GM12878 (cell line): ENCODE data around the gene RAB10. TPM values are rescaled to one million over a fixed set of nuclear protein-coding genes. Genes with fewer than 3 reads are reported as not detected.

Experiments used
- ATAC-seq: fragments of 200-7000 bp; cut with Tn5 transposase; 3 replicates; pipeline ENCODE4 v1.9.1; 2020; ENCODE audit warnings: mild to moderate bottlenecking, moderate library complexity
- BruUV-seq: library from RNA; stranded (reverse); fragments of 400-500 nt; replicated peaks from 2 replicates; lab custom pipeline; 2021; lab: Mats Ljungman, UMichigan
- CTCF ChIA-PET: fragments of 300-600 bp; sonication (Branson Sonifier 250); formaldehyde crosslinking; extraction: SDS; loops from one replicate; lab custom pipeline; 2021; ENCODE audit warnings: inconsistent platforms; lab: Yijun Ruan, JAX
- POLR2A ChIA-PET: fragments of 350-600 bp; formaldehyde crosslinking; extraction: SDS; loops from one replicate; lab custom pipeline; 2021; ENCODE audit warnings: inconsistent platforms; lab: Charles Lee
- RAD21 ChIA-PET: fragments of 300-600 bp; sonication (Branson Sonifier 250); formaldehyde crosslinking; loops from one replicate; lab custom pipeline; 2023; ENCODE audit warnings: antibody characterized with exemption; ENCODE audit not compliant: unreplicated experiment; lab: Charles Lee
- SMC1A ChIA-PET: fragments of 300-600 bp; sonication (Branson Sonifier 250); formaldehyde crosslinking; loops from one replicate; lab custom pipeline; 2023; ENCODE audit not compliant: unreplicated experiment, uncharacterized antibody; lab: Charles Lee
- DNase-seq: peaks from one replicate; pipeline ENCODE4 v3.0.0-alpha.2; 2011; ENCODE audit warnings: low read depth, low spot score
- FAIRE-seq: peaks from 3 replicates; lab custom pipeline; 2011; peaks lifted over from hg19 to GRCh38; lab: Jason Lieb, UNC
- H2AFZ ChIP-seq: 2 replicates; pipeline ENCODE4 v1.6.0; 2011; ENCODE audit warnings: low read depth, low read length, control low read depth; ENCODE audit not compliant: control insufficient read depth
- H3K27ac ChIP-seq: 2 replicates; pipeline ENCODE4 v1.5.1; 2011; ENCODE audit warnings: control low read depth; ENCODE audit not compliant: control insufficient read depth, insufficient read depth
- H3K27me3 ChIP-seq, 2 experiments: replicated peaks in 1 of 2; 2 replicates each; pipeline versions ENCODE4 v1.6.0 to v1.6.1; 2011; ENCODE audit warnings: low read length in 1 of 2; ENCODE audit not compliant: control insufficient read depth in 2 of 2, insufficient read depth in 2 of 2
- H3K36me3 ChIP-seq, 2 experiments: 2 replicates each; pipeline ENCODE4 v1.5.1; 2011; ENCODE audit warnings: low read length in 1 of 2; ENCODE audit not compliant: control insufficient read depth in 2 of 2, insufficient read depth in 2 of 2
- H3K4me1 ChIP-seq: 2 replicates; pipeline ENCODE4 v1.6.1; 2011; ENCODE audit warnings: mild to moderate bottlenecking, low read length, moderate library complexity, mixed read lengths; ENCODE audit not compliant: control insufficient read depth, insufficient read depth
- H3K4me2 ChIP-seq: 2 replicates; pipeline ENCODE4 v1.6.0; 2011; ENCODE audit warnings: control low read depth; ENCODE audit not compliant: control insufficient read depth, insufficient read depth
- H3K4me3 ChIP-seq: fragments of 200-600 bp; sonication (generic); 2 replicates; pipeline ENCODE4 v1.5.1; 2016
- H3K79me2 ChIP-seq: 2 replicates; pipeline ENCODE4 v1.6.0; 2011; ENCODE audit warnings: low read length; ENCODE audit not compliant: control insufficient read depth, insufficient read depth
- H3K9ac ChIP-seq: 2 replicates; pipeline ENCODE4 v1.8.0; 2011; ENCODE audit warnings: low read length, control low read depth, mixed read lengths; ENCODE audit not compliant: control insufficient read depth, insufficient read depth
- H3K9me3 ChIP-seq: replicated peaks from 3 replicates; pipeline ENCODE4 v1.5.1; 2011; ENCODE audit warnings: mild to moderate bottlenecking, low read length; ENCODE audit not compliant: control insufficient read depth, insufficient read depth
- H4K20me1 ChIP-seq: 2 replicates; pipeline ENCODE4 v1.6.0; 2011; ENCODE audit not compliant: control insufficient read depth, insufficient read depth
- BACH1 ChIP-seq: fragments of 450-650 bp; IDR thresholded peaks from 2 replicates; pipeline ENCODE4 v1.6.1; 2017; ENCODE audit warnings: mild to moderate bottlenecking, borderline replicate concordance
- CBFB ChIP-seq: IDR thresholded peaks from 2 replicates; pipeline ENCODE4 v1.6.1; 2016; ENCODE audit warnings: antibody characterized with exemption, low read depth
- IKZF2 ChIP-seq, 2 experiments: fragments of 450-650 bp; IDR thresholded peaks; 2 replicates each; pipeline ENCODE4 v1.6.1; 2017; ENCODE audit warnings: mild to moderate bottlenecking in 2 of 2, moderate library complexity in 2 of 2
- NBN ChIP-seq: fragments of 450-650 bp; IDR thresholded peaks from 2 replicates; pipeline ENCODE4 v1.6.1; 2016
- PAX8 ChIP-seq: fragments of 450-650 bp; IDR thresholded peaks from 2 replicates; pipeline ENCODE4 v1.6.1; 2017; ENCODE audit warnings: mild to moderate bottlenecking, moderate library complexity
- PML ChIP-seq: IDR thresholded peaks from 2 replicates; pipeline ENCODE4 v1.6.1; 2012; ENCODE audit warnings: low read length, inconsistent platforms
- SIN3A ChIP-seq: IDR thresholded peaks from 2 replicates; pipeline ENCODE4 v1.6.1; 2012; ENCODE audit warnings: low read depth, low read length, improper control_type of control experiment
- SREBF2 ChIP-seq: IDR thresholded peaks from 2 replicates; pipeline ENCODE4 v1.6.1; 2012; ENCODE audit warnings: mild to moderate bottlenecking, low read length
- STAT1 ChIP-seq: fragments of 450-650 bp; conservative IDR thresholded peaks from 2 replicates; pipeline ENCODE4 v1.6.1; 2014; ENCODE audit warnings: antibody characterized with exemption, mild to moderate bottlenecking
- WRNIP1 ChIP-seq: IDR thresholded peaks from 2 replicates; pipeline ENCODE4 v1.6.1; 2011; ENCODE audit warnings: low read depth, low read length, improper control_type of control experiment, borderline replicate concordance
- ZNF384 ChIP-seq: IDR thresholded peaks from 2 replicates; pipeline ENCODE4 v1.6.1; 2012; ENCODE audit warnings: low read depth, mild to moderate bottlenecking, low read length, improper control_type of control experiment, borderline replicate concordance
- WGBS: methylation state at CpG from one replicate; pipeline ENCODE4 v1.1.6; 2016; ENCODE audit warnings: low lambda C conversion rate; ENCODE audit not compliant: insufficient replicate concordance, insufficient coverage; ENCODE audit errors: missing lambda C conversion rate; 5-methylcytosine and 5-hydroxymethylcytosine counted together
- in situ Hi-C: fragments of 300-500 bp; cut with MboI; formaldehyde crosslinking; loops from 9 replicates; pipeline ENCODE4 v1.14.3; 2018; ENCODE audit warnings: mixed read lengths
- intact Hi-C: fragments of 100-400 bp; cut with micrococcal nuclease; formaldehyde crosslinking; loops from one replicate; pipeline ENCODE4 v1.14.2; 2022; ENCODE audit not compliant: unreplicated experiment
- polyA plus RNA-seq, 11 experiments: library from polyadenylated mRNA; depleted of rRNA in 4 of 11; unstranded in 6 of 11; stranded (reverse) in 5 of 11; fragments of >200 nt; fragmentation: Nextera tagmentation in 4 of 11; fragmentation: Illumina TruSeq in 1 of 11; extraction: Ambion mirVana in 4 of 11; extraction: Trizol in 1 of 11; gene quantifications; 1 replicate in 1 of 11; 2 replicates in 10 of 11; pipeline versions ENCODE4 v1.2.1 to v1.2.3, GENCODE V29; 2011 to 2016; ENCODE audit warnings: inconsistent platforms in 2 of 11, missing spikeins in 2 of 11, low read depth in 1 of 11
- total RNA-seq, 4 experiments: library from RNA; depleted of rRNA in 3 of 4; stranded (reverse); fragments of >200 nt in 3 of 4; fragmentation: Illumina TruSeq in 1 of 4; extraction: Trizol in 1 of 4; gene quantifications; 2 replicates each; pipeline versions ENCODE4 v1.2.1 to v1.2.3, GENCODE V29; 2013 to 2021
- TF ChIP-seq, protein P1 (sequence below): fragments of 450-650 bp; formaldehyde crosslinking; IDR thresholded peaks from 2 replicates; pipeline ENCODE4 v1.5.0; 2022; ENCODE audit warnings: mild to moderate bottlenecking, missing genetic modification characterization
- TF ChIP-seq, protein P2 (sequence below): fragments of 450-650 bp; IDR thresholded peaks from 2 replicates; pipeline ENCODE4 v1.6.1; 2018; ENCODE audit warnings: borderline replicate concordance, mild to moderate bottlenecking; ENCODE audit not compliant: partially characterized antibody
- TF ChIP-seq, protein P3 (sequence below): fragments of 450-650 bp; IDR thresholded peaks from 2 replicates; pipeline ENCODE4 v1.6.1; 2017; ENCODE audit warnings: borderline replicate concordance

Gene RAB10
- total and polyA plus RNA-seq, 10 of the 15 experiments (the other 5 are each of a cell fraction or from before 2014, with no cell fraction given): 13.3 to 109 (median 82.0) TPM

- TF ChIP-seq BACH1 (no peak), SIN3A (no peak), IKZF2 (IDR thresholded peaks at IDR 0.05) (no peak), PML (no peak)
- TF ChIP-seq, protein P1, sequence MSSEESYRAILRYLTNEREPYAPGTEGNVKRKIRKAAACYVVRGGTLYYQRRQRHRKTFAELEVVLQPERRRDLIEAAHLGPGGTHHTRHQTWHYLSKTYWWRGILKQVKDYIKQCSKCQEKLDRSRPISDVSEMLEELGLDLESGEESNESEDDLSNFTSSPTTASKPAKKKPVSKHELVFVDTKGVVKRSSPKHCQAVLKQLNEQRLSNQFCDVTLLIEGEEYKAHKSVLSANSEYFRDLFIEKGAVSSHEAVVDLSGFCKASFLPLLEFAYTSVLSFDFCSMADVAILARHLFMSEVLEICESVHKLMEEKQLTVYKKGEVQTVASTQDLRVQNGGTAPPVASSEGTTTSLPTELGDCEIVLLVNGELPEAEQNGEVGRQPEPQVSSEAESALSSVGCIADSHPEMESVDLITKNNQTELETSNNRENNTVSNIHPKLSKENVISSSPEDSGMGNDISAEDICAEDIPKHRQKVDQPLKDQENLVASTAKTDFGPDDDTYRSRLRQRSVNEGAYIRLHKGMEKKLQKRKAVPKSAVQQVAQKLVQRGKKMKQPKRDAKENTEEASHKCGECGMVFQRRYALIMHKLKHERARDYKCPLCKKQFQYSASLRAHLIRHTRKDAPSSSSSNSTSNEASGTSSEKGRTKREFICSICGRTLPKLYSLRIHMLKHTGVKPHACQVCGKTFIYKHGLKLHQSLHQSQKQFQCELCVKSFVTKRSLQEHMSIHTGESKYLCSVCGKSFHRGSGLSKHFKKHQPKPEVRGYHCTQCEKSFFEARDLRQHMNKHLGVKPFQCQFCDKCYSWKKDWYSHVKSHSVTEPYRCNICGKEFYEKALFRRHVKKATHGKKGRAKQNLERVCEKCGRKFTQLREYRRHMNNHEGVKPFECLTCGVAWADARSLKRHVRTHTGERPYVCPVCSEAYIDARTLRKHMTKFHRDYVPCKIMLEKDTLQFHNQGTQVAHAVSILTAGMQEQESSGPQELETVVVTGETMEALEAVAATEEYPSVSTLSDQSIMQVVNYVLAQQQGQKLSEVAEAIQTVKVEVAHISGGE: no peak
- TF ChIP-seq, protein P2, sequence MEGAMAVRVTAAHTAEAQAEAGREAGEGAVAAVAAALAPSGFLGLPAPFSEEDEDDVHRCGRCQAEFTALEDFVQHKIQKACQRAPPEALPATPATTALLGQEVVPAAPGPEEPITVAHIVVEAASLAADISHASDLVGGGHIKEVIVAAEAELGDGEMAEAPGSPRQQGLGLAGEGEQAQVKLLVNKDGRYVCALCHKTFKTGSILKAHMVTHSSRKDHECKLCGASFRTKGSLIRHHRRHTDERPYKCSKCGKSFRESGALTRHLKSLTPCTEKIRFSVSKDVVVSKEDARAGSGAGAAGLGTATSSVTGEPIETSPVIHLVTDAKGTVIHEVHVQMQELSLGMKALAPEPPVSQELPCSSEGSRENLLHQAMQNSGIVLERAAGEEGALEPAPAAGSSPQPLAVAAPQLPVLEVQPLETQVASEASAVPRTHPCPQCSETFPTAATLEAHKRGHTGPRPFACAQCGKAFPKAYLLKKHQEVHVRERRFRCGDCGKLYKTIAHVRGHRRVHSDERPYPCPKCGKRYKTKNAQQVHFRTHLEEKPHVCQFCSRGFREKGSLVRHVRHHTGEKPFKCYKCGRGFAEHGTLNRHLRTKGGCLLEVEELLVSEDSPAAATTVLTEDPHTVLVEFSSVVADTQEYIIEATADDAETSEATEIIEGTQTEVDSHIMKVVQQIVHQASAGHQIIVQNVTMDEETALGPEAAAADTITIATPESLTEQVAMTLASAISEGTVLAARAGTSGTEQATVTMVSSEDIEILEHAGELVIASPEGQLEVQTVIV: no peak
Measured at GRCh38 chr2:26078939-26079338, 45.1 kb downstream of the RAB10 start (continued).

DNA sequence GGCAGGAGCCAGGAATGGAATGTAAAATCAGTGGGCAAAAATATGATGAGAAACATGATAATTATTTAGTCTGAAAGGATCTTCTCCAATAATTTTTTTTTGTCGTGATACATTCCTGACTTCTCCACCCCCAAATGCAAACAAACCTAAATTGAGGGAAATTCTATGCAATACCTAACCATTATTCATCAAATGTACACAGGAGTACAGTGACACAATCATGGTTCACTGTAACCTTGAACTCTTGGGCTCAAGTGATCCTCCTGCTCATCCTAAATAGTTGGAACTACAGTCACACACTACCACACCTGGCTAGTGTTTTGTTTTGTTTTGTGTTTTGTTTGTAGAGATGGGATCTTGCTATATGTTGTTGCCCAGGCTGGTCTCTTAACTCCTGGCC is 46.5 kb downstream of the RAB10 start:
- ChIA-PET CTCF (interaction anchor here (1.0 to 2.5 kb wide), 3 partner anchors 7 to 89 kb away, joined by 3 to 6 read pairs (median 5); no protein-coding TSS in a partner anchor), POLR2A (no interaction called here), RAD21 (interaction anchor here (1.3 kb wide), 1 partner anchor 12 kb away, joined by 3 read pairs; no protein-coding TSS in a partner anchor), SMC1A (no interaction called here)
- ATAC-seq: no peak
- Histone ChIP-seq H4K20me1 (no peaks in the 10 kb centered on the region), H3K9me3 (peaks cover 17% of the 10 kb centered on the region), H3K4me2 (no peak overlapping the region), H3K4me1 (no peaks in the 10 kb centered on the region), H3K36me3 (peaks cover 0 to 7% of the 10 kb centered on the region in 2 experiments; a peak in 1 of 4 replicates), H3K9ac (no peak overlapping the region), H3K4me3 (no peak overlapping the region), H2AFZ (no peak overlapping the region), H3K27ac (no peak overlapping the region), H3K79me2 (peaks cover 60% of the 10 kb centered on the region), H3K27me3 (no peaks in the 10 kb centered on the region)
- FAIRE-seq: peak; percentile 7
- in situ Hi-C loops: no loop called here
- intact Hi-C loops: loop anchor here (10.0 kb wide), 1 partner anchor 86 kb away; no protein-coding TSS in a partner anchor
- DNase-seq: no peak
- 100% methylated on average over 1 of the region's 1 CpG for WGBS
- BruUV-seq: no TSS peak
- TF ChIP-seq PAX8 (no peak), STAT1 (no peak), SIN3A (no peak), ZNF384 (no peak), WRNIP1 (no peak), CBFB (no peak), SREBF2 (no peak), NBN (no peak)
- TF ChIP-seq, protein P3, sequence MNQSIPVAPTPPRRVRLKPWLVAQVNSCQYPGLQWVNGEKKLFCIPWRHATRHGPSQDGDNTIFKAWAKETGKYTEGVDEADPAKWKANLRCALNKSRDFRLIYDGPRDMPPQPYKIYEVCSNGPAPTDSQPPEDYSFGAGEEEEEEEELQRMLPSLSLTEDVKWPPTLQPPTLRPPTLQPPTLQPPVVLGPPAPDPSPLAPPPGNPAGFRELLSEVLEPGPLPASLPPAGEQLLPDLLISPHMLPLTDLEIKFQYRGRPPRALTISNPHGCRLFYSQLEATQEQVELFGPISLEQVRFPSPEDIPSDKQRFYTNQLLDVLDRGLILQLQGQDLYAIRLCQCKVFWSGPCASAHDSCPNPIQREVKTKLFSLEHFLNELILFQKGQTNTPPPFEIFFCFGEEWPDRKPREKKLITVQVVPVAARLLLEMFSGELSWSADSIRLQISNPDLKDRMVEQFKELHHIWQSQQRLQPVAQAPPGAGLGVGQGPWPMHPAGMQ: no peak
- TF ChIP-seq, protein P2: no peak
